Measurements from ENCODE around the gene HPGDS.
"Not testable (repeated sequence)": the region's sequence is repeated elsewhere in the genome, so short reads cannot be mapped to it uniquely, and the experiment has no call there.

The HPGDS gene

GRCh38 chr4:94307231-94307871, 35.3 kb downstream of the HPGDS start:
- no peak for DNase-seq

GRCh38 chr4:94306713-94307112, 35.9 kb downstream of the HPGDS start:
- DNase-seq, result no peak

GRCh38 chr4:94305466-94306225, 37.0 kb downstream of the HPGDS start:
- DNase-seq, result no peak

- DNase-seq, result no peak
Measured at GRCh38 chr4:94304365-94304971, 38.2 kb downstream of the HPGDS start.

GRCh38 chr4:94302191-94302590, 40.4 kb downstream of the HPGDS start:
- DNase-seq, result no peak

- no peak for DNase-seq
Measured at GRCh38 chr4:94298725-94299252, 43.8 kb downstream of the HPGDS start.

GRCh38 chr4:94295473-94295872, 47.2 kb downstream of the HPGDS start:
- not testable (repeated sequence) for DNase-seq

- not testable (repeated sequence) for DNase-seq
Measured at GRCh38 chr4:94293981-94294380, 48.7 kb downstream of the HPGDS start.

GRCh38 chr4:94290245-94290644, 52.4 kb downstream of the HPGDS start:
- DNase-seq, result no peak

- no peak for DNase-seq
Measured at GRCh38 chr4:94285666-94286065, 57.0 kb downstream of the HPGDS start.

- no peak for DNase-seq
Measured at GRCh38 chr4:94284889-94285288, 57.7 kb downstream of the HPGDS start.

- no peak for DNase-seq
Measured at GRCh38 chr4:94278781-94279180, 63.9 kb downstream of the HPGDS start.

GRCh38 chr4:94277534-94277933, 65.1 kb downstream of the HPGDS start:
- no peak for DNase-seq

- no peak for DNase-seq
Measured at GRCh38 chr4:94276204-94276603, 66.4 kb downstream of the HPGDS start.

GRCh38 chr4:94274912-94275311, 67.7 kb downstream of the HPGDS start:
- no peak for DNase-seq

GRCh38 chr4:94271248-94271647, 71.4 kb downstream of the HPGDS start:
- no peak for DNase-seq

GRCh38 chr4:94267037-94267436, 75.6 kb downstream of the HPGDS start:
- DNase-seq, result no peak

- no peak for DNase-seq
Measured at GRCh38 chr4:94262163-94263016, 80.2 kb downstream of the HPGDS start.

GRCh38 chr4:94256828-94257227, 85.8 kb downstream of the HPGDS start:
- no peak for DNase-seq

GRCh38 chr4:94256144-94256783, 86.4 kb downstream of the HPGDS start:
- DNase-seq, result no peak

GRCh38 chr4:94253036-94253435, 89.6 kb downstream of the HPGDS start:
- DNase-seq, result no peak

- no peak for DNase-seq
Measured at GRCh38 chr4:94251094-94251493, 91.5 kb downstream of the HPGDS start.

Measured in SHP77 treated with DMSO at 0.1 percent for 48 hours (cell line).